ENCODE results near the gene MRGPRF. TPM values are rescaled to one million over a fixed set of nuclear protein-coding genes. Genes with fewer than 3 reads are reported as not detected.
A peak's percentile ranks its signal among the peaks of the same experiment; 100 is the strongest.

The MRGPRF gene
- total RNA-seq, 6 experiments from 2014 or later: 1.6 to 3.4 (median 2.0) TPM

DNA sequence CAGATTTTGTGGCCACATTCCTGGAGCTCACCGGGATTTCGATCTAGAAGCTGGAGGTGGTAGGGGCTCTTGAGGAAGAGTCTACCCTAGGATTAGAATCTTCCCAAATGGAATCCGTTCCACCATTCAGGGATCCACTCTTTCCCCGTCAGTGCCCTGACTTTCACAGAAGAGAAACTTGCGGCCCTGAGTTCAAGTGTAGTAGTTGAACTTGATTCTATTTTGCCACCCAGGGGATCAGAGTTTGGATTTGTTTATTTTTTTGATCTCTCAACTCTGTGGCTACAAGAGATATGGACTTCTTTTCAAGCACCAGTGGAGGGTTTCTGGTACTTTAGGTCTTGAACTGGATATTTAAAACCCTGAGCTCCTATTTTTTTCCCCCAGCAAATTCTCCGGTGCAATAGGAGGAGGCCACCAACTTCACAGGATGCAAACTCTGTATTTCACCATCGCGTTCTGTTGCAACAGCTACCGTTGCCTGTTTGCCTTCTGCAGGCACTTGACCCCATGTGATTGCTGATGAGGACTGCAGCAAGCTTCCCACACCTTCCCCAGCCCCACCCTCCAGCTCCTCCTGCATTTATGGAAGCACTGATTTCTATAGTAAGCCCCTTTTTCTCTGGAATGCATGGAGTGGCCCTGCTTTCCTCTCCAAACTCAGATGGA is 14.8 kb upstream of the MRGPRF start:
- Histone ChIP-seq H3K36me3 (no peaks in the 10 kb centered on the region), H3K9me3 (no peaks in the 10 kb centered on the region), H3K27ac (peak overlapping the region in 2 of 3 donors; percentile 29 to 47), H3K4me1 (peaks cover 0 to 11% (median 4%) of the 10 kb centered on the region in 4 donors), H3K4me3 (no peak overlapping the region), H3K27me3 (no peaks in the 10 kb centered on the region)
- DNase-seq (peak in 2 of 3 donors; percentile 75 to 85), ATAC-seq (peak; percentile 95 to 99 (median 98))
- WGBS (ENCODE audit: insufficient coverage, low coverage, low lambda C conversion rate, missing lambda C conversion rate): 37% methylated on average over 9 of the region's 9 CpGs
- intact Hi-C loops (cut with DNase I): no loop called here
- TF ChIP-seq POLR2A (IDR thresholded peaks at IDR 0.05): no peak
- TF ChIP-seq, protein P1, sequence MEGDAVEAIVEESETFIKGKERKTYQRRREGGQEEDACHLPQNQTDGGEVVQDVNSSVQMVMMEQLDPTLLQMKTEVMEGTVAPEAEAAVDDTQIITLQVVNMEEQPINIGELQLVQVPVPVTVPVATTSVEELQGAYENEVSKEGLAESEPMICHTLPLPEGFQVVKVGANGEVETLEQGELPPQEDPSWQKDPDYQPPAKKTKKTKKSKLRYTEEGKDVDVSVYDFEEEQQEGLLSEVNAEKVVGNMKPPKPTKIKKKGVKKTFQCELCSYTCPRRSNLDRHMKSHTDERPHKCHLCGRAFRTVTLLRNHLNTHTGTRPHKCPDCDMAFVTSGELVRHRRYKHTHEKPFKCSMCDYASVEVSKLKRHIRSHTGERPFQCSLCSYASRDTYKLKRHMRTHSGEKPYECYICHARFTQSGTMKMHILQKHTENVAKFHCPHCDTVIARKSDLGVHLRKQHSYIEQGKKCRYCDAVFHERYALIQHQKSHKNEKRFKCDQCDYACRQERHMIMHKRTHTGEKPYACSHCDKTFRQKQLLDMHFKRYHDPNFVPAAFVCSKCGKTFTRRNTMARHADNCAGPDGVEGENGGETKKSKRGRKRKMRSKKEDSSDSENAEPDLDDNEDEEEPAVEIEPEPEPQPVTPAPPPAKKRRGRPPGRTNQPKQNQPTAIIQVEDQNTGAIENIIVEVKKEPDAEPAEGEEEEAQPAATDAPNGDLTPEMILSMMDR (IDR thresholded peaks at IDR 0.05): no peak

DNA sequence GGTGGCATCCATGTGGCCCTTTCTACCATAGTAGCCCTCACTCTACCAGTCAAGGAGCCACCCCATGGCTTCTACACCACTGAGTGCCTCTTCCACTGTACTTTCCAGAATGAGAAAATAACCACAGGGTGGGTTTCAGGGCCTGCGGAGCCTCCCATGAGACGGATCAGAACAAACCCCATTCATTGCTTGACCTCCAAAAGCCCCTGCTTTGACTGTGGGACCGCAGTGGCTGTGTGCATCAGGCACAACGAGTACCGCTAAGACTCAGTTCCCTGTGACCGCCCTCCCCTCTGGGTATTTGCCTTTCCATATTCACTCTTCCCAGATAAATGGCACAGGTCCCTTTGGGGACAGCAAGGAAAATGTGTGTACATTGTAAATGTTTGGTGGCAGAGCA is 11.5 kb upstream of the MRGPRF start:
- no peak overlapping the region for H3K4me3 ChIP-seq
- no peak overlapping the region for H3K27ac ChIP-seq
- intact Hi-C loops (cut with DNase I): no loop called here
- ATAC-seq (no peak), DNase-seq (no peak)
- H3K27me3 ChIP-seq: no peaks in the 10 kb centered on the region
- peaks cover 0 to 11% (median 4%) of the 10 kb centered on the region in 4 donors for H3K4me1 ChIP-seq
- TF ChIP-seq, protein P1 (IDR thresholded peaks at IDR 0.05): no peak
- no peak for TF ChIP-seq POLR2A (IDR thresholded peaks at IDR 0.05)
- WGBS (ENCODE audit: insufficient coverage, low coverage, low lambda C conversion rate, missing lambda C conversion rate): no CpG with 5 or more reads among the region's 6 CpGs
- H3K36me3 ChIP-seq: no peaks in the 10 kb centered on the region
- no peaks in the 10 kb centered on the region for H3K9me3 ChIP-seq

- ATAC-seq (no peak), DNase-seq (no peak)
- H3K27me3 ChIP-seq: no peaks in the 10 kb centered on the region
- intact Hi-C loops (cut with DNase I): no loop called here
- WGBS (ENCODE audit: insufficient coverage, low coverage, low lambda C conversion rate, missing lambda C conversion rate): 81% methylated on average over 4 of the region's 10 CpGs
- no peaks in the 10 kb centered on the region for H3K36me3 ChIP-seq
- TF ChIP-seq POLR2A (IDR thresholded peaks at IDR 0.05): no peak
- TF ChIP-seq, protein P1 (IDR thresholded peaks at IDR 0.05): no peak
- H3K27ac ChIP-seq: no peak overlapping the region
- no peak overlapping the region for H3K4me3 ChIP-seq
- H3K4me1 ChIP-seq: peaks cover 0 to 2% (median 0%) of the 10 kb centered on the region in 4 donors
- no peaks in the 10 kb centered on the region for H3K9me3 ChIP-seq
Observed at GRCh38 chr11:69022260-69022659, 9.2 kb upstream of the MRGPRF start.

GRCh38 chr11:69018924-69019323 is 5.9 kb upstream of the MRGPRF start:
- intact Hi-C loops (cut with DNase I): no loop called here
- TF ChIP-seq, protein P1 (IDR thresholded peaks at IDR 0.05): no peak
- TF ChIP-seq POLR2A (IDR thresholded peaks at IDR 0.05): no peak
- 66% methylated on average over 4 of the region's 13 CpGs for WGBS (ENCODE audit: insufficient coverage, low coverage, low lambda C conversion rate, missing lambda C conversion rate)
- ATAC-seq: no peak
- Histone ChIP-seq H3K27me3 (no peaks in the 10 kb centered on the region), H3K9me3 (no peaks in the 10 kb centered on the region), H3K4me3 (no peak overlapping the region), H3K4me1 (no peaks in the 10 kb centered on the region), H3K36me3 (no peaks in the 10 kb centered on the region), H3K27ac (no peak overlapping the region)
- no peak for DNase-seq
